Stomach (tissue), 4 donors: ENCODE results near the gene AGAP2.

Experiments used
- CTCF ChIP-seq, 7 experiments: fragments of 450-650 bp in 4 of 7; fragments of 200-600 bp in 3 of 7; sonication (generic) in 3 of 7; IDR thresholded peaks; one replicate each; pipeline ENCODE4 v1.5.1; 2016 to 2019; ENCODE audit warnings: antibody characterized with exemption in 7 of 7, control low read depth in 2 of 7, mild to moderate bottlenecking in 1 of 7
- POLR2A ChIP-seq, 4 donors: fragments of 450-650 bp; IDR thresholded peaks; one replicate each; pipeline ENCODE4 v1.6.1; 2016; ENCODE audit warnings: antibody characterized with exemption in 4 of 4, control low read depth in 2 of 4, mild to moderate bottlenecking in 1 of 4, moderate library complexity in 1 of 4

- TF ChIP-seq CTCF (IDR thresholded peaks at IDR 0.05) (no peak), POLR2A (IDR thresholded peaks at IDR 0.05) (no peak)
These were observed 31.3 kb downstream of the AGAP2 start for GRCh38 chr12:57707250-57707649.
